GM18517 (cell line): ENCODE data around the gene CTNS.
A peak's percentile ranks its signal among the peaks of the same experiment; 100 is the strongest.
"Not testable (repeated sequence)": the region's sequence is repeated elsewhere in the genome, so short reads cannot be mapped to it uniquely, and the experiment has no call there.

Source experiments
- ATAC-seq: cut with Tn5 transposase; IDR thresholded peaks from one replicate; pipeline ENCODE4 v1.9.1; 2021; ENCODE audit warnings: mild to moderate bottlenecking, moderate library complexity; ENCODE audit not compliant: unreplicated experiment

CTNS gene

DNA sequence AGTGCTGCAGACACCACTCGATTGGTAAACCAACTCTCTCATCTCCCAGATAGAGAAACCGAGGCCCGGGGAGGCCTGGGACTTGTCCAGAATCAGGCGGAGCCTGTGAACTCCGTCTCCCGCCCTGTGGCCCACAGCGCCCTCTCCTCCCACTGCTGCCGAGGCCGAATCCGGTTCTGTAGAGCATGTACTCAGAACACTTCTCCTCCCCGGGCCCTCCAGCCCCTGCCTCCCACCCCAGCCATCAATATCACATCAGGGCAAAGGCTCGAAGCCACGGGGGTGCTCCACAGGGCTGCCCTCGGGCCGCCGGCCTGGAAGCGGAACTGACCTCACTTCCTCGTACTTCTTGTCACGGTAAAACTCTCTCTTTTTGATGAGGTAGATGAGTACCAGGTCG, 45.0 kb downstream of the CTNS start:
- ATAC-seq, result no peak

DNA sequence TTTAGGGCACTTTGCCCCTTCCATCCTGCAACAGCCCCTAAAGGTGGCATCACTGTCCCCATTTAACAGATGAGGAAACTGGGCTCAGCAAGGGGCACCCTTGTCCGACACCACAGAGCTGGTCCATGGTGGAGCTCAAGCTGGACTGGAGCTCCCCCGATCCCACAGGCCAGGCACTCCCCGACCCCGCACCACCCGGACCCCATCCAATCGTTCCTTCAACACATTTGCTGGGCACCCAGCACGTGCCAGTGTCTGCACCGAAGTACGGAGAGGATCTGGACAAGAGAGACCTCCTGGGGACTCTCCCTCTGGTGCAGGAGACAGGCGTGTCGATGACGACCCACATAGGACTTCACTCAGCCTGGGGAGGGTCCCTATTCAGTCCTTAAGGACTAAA, 45.5 kb downstream of the CTNS start:
- no peak for ATAC-seq

DNA sequence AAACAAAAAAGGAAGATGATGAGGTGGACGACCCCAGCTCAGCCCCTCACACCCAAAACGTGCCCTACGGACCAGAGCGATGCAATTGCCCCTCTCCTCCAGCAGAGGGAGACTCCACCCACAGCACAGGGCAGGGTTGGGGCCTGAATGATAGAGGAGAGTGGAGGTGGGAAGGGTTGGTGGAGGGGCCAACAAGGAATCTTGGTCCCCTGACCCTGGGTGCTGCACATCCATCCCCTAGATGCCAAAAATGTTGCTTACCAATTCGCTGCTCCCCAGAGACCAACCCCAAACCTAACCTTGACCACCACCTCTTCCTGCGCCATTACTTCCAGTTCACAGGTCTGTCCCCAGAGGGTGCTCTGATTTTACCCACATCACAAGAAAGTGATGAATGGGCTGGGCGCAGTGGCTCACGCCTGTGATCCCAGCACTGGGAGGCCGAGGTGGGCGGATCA, 46.5 kb downstream of the CTNS start:
- ATAC-seq, result no peak

DNA sequence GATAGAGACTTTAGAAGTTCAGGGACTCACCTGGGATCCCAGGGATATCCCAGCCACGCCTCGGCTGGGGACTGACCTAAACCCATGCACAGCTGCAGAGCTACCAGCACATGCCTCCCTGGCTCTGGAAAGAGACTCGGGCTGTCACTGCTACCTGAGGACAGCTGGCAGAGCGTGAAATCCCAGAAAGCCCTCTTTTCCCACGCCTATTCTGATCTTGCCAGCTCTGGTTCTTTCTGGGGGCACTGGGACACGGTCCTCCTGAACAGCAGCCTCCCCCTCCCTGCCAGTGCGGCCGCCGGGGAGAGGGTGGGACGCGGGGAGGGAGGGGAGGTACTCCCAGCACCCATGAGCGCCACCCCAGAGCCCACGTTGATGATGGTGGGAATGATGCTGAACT, 48.6 kb downstream of the CTNS start:
- no peak for ATAC-seq

DNA sequence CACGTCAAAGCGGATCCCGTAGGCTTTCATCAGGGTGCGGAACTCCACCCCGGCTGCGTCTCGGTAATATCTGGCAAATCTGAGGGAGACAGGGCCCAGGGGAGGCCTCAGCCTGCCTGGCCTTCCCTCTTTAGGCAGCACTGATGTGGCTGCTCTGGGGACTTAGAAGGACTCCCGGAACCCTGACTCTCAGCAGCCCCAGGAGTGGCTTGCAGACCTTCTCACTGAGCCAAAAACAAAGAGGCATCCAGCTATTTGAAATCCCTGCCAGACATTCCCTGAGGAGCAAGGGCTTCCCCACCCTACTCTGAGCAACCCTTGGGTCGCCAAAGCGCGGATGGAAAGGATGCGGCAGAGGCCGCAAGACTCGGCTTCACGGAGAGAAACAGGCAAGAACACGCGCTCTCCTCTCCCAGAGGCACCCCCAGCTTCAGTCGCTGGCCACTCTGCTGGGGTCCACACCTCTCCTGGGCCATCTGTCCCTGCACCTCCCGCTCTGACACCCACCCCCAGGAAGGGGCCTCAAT, 51.5 kb downstream of the CTNS start:
- no peak for ATAC-seq

DNA sequence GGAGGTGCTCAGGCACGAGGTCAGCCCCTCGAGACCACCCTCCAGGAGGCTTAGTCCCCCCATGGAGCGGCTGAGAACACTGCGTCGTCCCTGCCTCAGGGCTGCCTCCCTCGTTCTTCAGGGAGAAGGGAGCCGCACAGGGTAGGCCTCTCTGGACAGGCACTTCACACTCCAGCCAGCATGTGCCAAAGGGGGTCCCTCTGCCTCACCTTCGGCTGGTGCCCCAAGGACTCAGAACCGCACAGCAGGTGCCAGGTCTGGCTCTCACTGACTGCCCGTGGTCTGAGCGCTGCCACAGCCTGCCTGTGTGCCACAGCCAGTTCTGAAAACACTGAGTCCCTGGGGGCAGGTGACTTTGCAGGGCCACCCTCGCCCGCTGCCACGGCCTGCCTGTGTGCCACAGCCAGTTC, 52.3 kb downstream of the CTNS start:
- no peak for ATAC-seq

DNA sequence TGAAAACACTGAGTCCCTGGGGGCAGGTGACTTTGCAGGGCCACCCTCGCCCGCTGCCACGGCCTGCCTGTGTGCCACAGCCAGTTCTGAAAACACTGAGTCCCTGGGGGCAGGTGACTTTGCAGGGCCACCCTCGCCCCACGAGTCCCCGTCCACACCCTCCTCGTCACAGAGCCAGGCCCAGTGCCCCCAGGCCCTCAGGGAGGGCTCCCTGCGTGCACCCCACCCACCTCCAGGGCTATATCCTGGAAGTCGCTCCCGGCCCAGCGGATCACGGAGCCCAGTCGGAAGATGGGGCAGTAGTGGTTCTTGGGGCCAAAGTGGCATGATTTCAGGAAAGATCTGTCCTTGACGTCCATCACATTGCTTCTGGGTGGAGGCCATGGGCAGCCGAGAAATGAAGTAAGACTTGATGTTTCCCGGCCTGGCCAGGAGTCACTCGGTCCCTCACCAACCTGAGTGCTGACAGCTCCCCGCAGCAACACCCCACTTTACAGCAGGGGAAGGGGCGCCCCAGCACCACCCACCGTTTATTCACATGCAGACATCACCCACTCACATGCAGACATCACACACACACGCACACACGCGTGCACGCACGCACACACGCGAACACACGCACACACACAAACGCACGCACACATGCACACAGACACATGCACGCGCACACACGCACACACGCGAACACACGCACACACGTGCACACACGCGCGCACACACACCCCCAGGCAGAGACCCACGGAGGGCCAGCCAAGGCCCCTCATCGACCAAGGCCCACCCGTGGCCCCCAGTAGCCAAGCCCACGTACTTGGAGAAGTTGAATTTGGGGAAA, 52.9 kb downstream of the CTNS start:
- ATAC-seq, result no peak

DNA sequence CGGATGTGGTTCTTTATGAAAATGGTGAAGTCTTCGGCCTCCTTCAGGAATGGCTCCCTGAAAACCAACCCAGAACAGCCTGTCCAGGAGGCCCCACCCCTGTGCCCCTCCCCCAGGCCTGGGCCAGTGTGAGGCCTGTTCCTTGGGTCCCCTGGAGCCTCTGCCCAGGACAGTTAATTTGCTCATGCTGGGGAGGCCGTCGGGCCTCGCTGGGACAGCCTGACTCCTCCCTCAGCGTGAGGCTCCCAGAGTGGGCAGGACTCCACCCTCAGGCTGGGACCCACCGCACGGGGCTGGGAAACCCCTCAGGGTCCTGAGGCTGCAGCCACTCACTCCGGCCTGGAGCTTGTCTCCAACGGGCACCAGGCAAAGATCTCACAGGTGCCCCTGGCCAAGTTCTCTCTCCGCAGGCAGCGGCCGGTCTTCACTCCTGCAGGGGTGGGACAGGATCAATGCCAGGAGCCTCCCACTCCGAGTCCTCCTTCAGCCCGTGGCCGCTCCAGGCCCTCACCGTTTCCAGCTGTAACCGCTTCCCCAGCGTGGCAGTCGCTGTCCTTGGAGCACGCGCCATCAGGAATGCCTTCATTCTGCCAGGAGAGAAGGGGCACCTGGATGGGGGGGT, 53.6 kb downstream of the CTNS start:
- ATAC-seq, result no peak

DNA sequence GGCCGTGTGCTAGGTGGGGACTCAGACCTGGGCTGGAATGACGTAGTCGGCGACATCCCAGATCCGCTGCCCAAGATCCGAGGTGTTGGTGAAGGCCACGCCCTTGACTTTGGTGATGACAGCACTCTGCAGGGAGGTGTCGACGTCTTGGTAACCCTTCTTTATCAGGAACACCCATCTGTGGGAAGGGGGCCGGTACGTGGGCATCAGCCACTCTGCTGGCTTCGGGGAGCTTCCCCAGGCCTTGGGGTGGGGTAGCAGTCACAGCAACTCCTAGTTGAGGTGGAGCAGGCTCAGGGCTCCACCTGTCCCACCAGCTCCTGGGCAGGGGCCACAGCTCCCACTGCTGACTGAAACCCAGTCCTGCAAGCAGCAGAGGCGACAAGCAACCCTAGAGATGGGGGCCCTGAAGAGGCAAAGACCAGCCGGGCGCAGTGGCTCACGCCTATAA, 55.1 kb downstream of the CTNS start:
- no peak for ATAC-seq

DNA sequence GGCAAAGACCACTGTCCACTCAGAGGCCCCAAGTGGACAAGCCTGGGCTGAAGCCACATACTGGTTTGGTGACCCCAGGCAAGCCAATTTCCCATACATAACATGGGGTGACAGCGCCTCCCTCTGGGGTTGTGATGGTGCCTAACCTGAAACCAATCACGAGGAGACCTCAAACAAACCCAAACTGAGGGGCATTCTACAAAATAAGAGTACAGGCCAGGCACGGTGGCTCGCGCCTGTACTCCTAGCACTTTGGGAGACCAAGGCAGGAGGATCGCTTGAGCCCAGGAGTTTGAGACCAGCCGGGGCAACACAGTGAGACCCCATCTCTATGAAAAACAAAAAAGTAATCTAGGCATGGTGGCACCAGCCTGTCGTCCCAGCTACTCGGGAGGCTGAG, 55.8 kb downstream of the CTNS start:
- ATAC-seq, result no peak

DNA sequence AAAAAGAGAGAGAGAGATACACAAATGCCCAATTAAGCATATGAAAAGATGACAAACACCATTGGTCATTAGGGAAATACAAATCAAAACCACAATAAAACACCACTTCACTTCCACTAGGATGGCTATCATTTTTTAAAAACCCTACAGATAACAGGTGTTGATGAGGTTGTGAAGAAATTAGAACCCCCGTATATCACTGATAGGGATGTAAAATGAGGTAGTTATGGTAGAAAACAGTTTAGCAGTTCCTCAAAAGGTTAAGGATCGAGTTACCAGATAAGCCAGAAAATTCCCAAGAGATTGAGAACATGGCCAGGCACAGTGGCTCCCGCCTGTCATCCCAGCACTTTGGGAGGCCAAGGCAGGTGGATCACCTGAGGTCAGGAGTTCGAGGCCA, 56.6 kb downstream of the CTNS start:
- ATAC-seq, result no peak

DNA sequence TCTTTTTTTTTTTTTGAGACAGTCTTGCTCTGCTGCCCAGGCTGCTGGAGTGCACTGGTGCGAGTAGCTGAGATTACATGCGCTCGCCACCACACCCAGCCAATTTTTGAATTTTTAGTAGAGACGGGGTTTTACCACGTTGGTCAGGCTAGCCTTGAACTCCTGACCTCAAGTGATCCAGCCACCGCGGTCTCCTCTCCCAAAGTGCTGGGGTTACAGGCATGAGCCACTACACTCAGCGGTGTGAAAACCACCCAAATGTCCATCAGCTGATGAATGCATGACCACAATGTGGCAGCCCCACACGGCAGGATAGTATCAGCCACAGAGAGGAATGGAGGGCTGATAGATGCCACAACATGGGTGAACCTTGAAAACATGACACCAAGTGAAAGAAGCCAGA, 57.3 kb downstream of the CTNS start:
- peak; percentile 51 for ATAC-seq

DNA sequence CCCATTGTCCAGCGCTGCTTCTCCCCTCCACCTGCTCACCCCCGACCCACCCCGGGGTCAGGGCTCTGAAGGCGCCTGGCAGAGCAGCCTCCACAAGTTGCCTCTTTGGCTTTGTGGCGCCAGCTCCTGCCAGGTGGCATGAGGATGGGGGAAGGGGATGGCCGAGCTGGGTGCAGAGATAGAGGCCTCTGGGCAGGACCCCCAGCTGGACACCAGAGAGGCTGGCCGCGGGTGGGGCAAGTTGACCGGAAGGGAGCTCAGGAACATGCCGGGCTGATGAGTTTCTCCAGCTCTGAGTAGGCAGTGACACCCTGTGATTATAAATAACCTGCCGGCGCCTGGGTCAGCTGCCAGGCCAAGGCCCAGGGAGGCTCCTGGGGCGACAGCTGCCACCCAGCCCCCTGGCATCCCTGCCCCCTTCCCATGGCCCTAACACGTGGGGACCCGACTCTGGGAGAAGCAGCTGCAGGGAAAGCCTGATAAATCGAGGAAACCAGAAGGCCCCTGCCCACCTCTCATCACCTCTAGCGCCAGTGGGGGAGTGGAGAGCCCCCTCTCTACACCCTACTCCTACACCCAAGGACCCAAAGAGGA, 58.7 kb downstream of the CTNS start:
- no peak for ATAC-seq

DNA sequence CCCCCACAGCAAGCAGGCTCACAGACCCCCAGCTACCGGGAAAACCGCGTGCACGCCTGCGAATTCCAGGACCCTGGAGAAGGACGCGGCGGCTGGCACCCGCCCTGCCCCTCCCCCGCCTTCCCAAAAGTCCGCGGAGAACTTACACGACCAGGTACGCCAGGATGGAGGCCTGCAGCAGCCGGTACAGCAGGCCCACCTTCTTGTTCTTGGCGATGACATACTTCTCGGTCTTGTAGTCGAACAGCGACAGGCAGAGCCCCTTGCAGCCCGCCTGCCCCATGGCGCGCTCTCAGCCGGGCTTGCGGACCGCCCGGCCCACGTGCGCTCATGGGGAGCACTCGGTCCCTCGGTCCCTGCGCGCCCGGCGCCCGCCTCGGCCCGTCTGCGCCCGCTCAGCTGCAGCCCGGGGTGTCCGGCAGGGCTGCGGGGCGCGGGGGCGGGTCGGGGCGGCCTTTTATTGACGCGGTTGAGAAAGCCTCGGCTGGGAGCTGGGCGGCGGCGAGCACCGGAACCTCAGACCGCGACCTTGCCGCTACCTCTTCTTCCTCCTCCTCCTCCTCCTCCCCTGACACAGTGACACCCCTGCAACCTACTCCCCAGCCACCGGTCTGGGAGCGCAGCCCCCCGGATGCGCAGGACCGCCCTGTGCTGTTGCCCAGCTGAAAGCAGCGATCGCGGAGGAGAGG, 59.3 kb downstream of the CTNS start, which contains the start of gene P2RX5:
Gene P2RX5, minus strand, starts transcription at position 433 of the 689 bp plus-strand sequence. Its CDS starts 150 bp downstream, at position 283.
- no peak for ATAC-seq

DNA sequence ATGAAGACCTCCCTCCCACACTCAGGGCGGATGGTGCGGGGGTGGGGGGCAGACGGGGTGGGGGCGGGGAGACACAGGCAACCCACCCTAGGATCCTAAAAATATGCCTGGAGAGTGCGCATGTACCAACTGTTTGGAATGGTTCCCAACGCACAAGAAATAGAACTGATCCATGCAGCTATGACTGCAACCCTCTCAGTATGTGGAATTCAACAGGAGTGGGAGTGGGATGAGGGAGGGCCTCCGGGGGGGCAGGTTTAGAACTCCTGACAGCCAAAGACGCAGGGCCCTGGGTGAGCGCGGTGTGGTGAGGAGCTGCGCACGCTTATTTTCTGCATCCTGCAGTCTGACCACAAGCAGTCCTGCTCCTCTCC, 60.5 kb downstream of the CTNS start:
- ATAC-seq, result no peak

DNA sequence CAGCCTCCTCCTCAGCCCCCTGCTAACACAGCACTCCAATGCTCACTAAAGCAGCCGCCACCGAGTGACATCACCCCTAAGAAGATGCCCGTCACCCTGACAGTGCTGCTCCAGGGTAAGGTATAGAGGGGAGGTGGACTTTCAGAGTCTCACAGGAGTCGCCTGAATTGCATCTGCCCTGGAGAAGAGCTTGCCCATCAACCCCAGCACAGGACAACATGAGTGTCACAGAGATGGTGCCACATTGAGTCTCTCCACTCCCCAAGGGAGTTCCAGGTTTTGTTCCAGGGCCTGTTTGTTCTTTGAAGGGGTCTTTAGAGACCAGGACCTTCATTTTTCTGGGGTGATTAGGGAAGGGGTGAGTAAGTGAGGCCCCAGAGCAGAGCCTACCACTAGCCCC, 61.6 kb downstream of the CTNS start:
- ATAC-seq, result no peak

DNA sequence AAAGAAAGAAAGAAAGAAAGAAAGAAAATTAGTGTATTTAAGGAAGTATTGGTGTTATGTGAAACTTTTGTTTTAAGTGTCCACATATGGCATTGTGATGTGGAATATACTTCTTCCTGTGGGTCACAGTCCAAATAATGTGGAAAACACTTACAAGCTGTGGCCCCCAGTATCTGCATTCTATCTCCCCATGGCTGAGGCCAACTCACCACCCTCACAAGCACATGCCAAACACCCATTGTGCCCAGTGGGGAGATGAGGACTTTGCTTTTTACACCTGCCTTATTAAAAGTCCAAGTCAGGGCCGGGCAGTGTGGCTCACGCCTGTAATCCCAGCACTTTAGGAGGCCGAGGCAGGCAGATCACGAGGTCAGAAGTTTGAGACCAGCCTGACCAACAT, 63.4 kb downstream of the CTNS start:
- ATAC-seq, result no peak

DNA sequence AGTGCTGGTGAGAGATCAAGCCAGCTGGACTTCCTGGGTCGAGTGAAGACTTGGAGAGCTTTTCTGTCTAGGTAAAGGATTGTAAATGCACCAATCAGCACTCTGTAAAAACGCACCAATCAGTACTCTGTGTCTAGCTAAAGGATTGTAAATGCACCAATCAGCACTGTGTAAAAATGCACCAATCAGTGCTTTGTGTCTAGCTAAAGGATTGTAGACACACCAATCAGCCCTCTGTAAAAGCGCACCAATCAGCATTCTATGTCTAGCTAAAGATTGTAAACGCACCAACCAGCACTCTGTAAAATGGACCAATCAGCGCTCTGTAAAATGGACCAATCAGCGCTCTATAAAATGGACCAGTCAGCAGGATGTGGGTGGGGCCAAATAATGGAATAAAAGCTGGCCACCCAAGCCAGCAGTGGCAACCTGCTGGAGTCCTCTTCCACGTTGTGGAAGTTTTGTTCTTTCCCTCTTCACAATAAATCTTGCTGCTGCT, 65.5 kb downstream of the CTNS start:
- not testable (repeated sequence) for ATAC-seq

DNA sequence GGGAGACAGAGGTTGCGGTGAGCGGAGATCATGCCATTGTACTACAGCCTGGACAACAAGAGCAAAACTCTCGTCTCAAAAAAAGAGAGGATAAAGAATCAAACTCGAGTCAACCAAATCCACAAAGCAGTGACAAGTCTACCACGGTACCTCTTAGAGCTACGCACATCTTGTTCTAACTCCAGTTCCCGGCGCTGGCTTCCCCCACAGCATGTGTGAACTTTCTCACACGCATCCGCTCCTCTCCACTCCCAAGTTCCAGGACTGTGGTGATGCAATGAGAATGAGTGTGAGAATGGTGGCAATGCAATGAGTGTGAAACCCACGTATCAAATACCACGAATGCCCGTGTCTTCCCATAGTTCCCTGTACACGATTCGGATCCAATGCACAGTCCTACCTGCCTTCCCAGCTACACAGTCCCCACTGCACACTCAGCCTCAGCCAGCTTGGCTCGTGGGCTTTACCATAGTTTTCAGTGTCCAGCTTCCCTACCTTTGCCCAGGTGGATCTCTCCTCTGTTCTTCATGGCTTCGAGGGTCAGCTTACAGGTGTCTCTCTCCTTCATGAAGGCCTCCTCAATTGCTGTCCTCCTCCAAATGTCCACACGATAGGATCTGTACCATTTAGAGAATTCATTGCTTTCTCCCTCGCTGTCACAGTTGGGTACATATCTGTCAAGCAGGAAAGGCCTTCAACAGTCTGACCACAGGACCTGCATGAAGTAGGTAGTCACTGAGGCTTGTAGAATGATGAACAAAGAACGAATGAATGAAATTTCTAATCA, 68.6 kb downstream of the CTNS start:
- ATAC-seq, result no peak

DNA sequence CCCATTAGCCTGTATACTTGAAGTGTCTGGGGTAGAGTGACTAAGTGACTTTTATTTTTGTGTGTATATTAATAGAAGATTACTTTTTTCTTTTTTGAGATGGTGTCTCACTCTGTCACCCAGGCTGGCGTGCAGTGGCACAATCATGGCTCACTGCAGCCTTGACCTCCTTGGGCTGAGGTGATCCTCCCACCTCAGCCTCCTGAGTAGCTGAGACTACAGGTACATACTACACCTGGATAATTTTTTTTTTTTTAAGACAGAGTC, 69.1 kb downstream of the CTNS start:
- ATAC-seq, result not testable (repeated sequence)
